ENCODE measurements around the gene FYB1. TPM values are rescaled to one million over a fixed set of nuclear protein-coding genes. Genes with fewer than 3 reads are reported as not detected.

FYB1 gene
- total RNA-seq, 4 donors from 2014 or later, result 1.8 to 16.5 (median 4.8) TPM

GRCh38 chr5:39118638-39119037, 100.7 kb downstream of the FYB1 start:
- Histone ChIP-seq H3K27ac (no peak overlapping the region), H3K4me3 (no peak overlapping the region), H3K4me1 (no peaks in the 10 kb centered on the region), H3K27me3 (no peaks in the 10 kb centered on the region), H3K36me3 (no peaks in the 10 kb centered on the region), H3K9me3 (no peaks in the 10 kb centered on the region)
- DNase-seq, result no peak
- TF ChIP-seq CTCF (IDR thresholded peaks at IDR 0.05), result no peak
- TF ChIP-seq POLR2A (IDR thresholded peaks at IDR 0.05), result no peak
- intact Hi-C loops (cut with DNase I; ENCODE audit: low total_unique reads), result no loop called here

GRCh38 chr5:39117401-39117800, 102.0 kb downstream of the FYB1 start:
- no peaks in the 10 kb centered on the region for H3K9me3 ChIP-seq
- H3K27me3 ChIP-seq, result no peaks in the 10 kb centered on the region
- H3K36me3 ChIP-seq, result no peaks in the 10 kb centered on the region
- intact Hi-C loops (cut with DNase I; ENCODE audit: low total_unique reads), result no loop called here
- TF ChIP-seq CTCF (IDR thresholded peaks at IDR 0.05) (no peak), POLR2A (IDR thresholded peaks at IDR 0.05) (no peak)
- DNase-seq, result no peak
- no peak overlapping the region for H3K4me3 ChIP-seq
- H3K4me1 ChIP-seq, result no peaks in the 10 kb centered on the region
- no peak overlapping the region for H3K27ac ChIP-seq

- DNase-seq, result no peak
- no peak overlapping the region for H3K27ac ChIP-seq
- H3K9me3 ChIP-seq, result no peaks in the 10 kb centered on the region
- H3K4me1 ChIP-seq, result no peaks in the 10 kb centered on the region
- no peaks in the 10 kb centered on the region for H3K27me3 ChIP-seq
- H3K36me3 ChIP-seq, result no peaks in the 10 kb centered on the region
- intact Hi-C loops (cut with DNase I; ENCODE audit: low total_unique reads), result no loop called here
- TF ChIP-seq POLR2A (IDR thresholded peaks at IDR 0.05) (no peak), CTCF (IDR thresholded peaks at IDR 0.05) (no peak)
- H3K4me3 ChIP-seq, result no peak overlapping the region
These were observed 102.8 kb downstream of the FYB1 start for GRCh38 chr5:39116344-39117170.

GRCh38 chr5:39115644-39116343, 103.6 kb downstream of the FYB1 start:
- DNase-seq, result no peak
- Histone ChIP-seq H3K9me3 (no peaks in the 10 kb centered on the region), H3K27me3 (no peaks in the 10 kb centered on the region), H3K4me1 (no peaks in the 10 kb centered on the region), H3K27ac (peak overlapping the region; percentile 47 to 62), H3K36me3 (no peaks in the 10 kb centered on the region), H3K4me3 (peak overlapping the region in 1 of 2 donors; percentile 13)
- intact Hi-C loops (cut with DNase I; ENCODE audit: low total_unique reads), result no loop called here
- TF ChIP-seq POLR2A (IDR thresholded peaks at IDR 0.05), result no peak
- TF ChIP-seq CTCF (IDR thresholded peaks at IDR 0.05), result no peak

- no peaks in the 10 kb centered on the region for H3K4me1 ChIP-seq
- H3K27ac ChIP-seq, result no peak overlapping the region
- H3K4me3 ChIP-seq, result no peak overlapping the region
- intact Hi-C loops (cut with DNase I; ENCODE audit: low total_unique reads), result no loop called here
- DNase-seq, result no peak
- H3K36me3 ChIP-seq, result no peaks in the 10 kb centered on the region
- H3K9me3 ChIP-seq, result no peaks in the 10 kb centered on the region
- TF ChIP-seq CTCF (IDR thresholded peaks at IDR 0.05) (no peak), POLR2A (IDR thresholded peaks at IDR 0.05) (no peak)
- H3K27me3 ChIP-seq, result no peaks in the 10 kb centered on the region
These were observed 105.2 kb downstream of the FYB1 start for GRCh38 chr5:39114155-39114554.
